HuH-7 (cell line): ENCODE measurements around the gene HCRTR1.

Experiments used
- DNase-seq: peaks from one replicate; pipeline ENCODE4 v3.0.0; 2011; ENCODE audit warnings: low spot score

HCRTR1 gene

DNA sequence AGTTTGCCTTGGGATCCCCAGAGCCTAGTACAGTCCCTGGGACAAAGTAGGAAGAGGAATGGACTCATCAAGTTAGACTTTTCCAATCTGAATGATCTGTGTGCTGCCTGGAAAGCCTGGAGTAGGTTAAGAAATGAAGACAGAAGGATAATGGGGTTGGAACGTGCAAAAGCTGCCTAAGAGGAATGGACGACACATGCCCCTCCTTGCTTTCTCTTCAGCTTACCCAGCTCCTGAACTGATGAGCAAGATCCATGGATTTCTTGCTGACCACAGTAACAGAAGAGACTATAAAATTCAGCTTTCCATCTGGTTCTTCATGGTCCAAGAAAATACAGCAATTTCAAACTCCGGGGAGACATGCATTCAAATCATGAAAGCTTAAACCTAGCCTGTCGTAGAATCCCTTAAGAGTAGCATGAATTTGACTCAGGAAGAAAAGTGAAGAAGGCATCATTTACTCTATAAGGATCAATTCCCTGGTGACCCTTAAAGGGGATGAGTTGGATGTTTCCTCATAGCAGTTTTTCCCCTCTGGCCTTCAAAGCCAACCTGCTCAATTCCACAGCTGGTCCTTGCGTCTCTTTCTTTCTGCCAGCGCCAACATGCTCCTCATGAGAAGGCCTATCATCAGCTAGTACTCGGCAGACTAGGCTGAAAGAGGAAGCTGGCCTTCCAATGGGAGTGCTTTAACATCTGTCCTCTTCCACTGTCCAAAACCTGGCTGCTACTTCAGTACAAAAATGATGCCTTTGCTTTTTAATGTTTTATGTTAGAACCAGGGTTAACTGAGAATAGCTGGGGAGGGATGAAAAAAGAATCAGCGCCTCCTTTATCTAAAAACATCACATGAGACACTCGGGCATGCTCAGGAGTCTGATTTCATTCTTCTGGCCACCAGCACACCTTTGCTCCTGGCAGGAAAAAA lies 32.9 kb downstream of the HCRTR1 start:
- DNase-seq, result no peak

DNA sequence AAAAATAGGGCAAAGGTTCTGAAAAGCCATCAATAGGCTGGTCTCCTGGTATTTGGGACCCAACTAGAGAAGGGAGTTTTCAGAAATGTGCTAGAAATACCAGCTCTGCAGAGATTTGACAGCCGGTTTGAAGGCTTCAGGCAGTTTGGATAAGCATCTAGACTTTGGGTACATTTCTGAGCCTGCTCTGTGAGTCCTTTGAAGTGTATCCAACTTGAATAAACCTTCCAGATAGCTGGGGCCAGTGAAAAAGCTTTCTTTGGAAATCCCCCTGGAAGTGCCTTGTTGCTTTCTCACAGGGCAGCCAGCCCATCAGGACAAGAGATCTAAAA lies 33.6 kb downstream of the HCRTR1 start:
- no peak for DNase-seq

DNA sequence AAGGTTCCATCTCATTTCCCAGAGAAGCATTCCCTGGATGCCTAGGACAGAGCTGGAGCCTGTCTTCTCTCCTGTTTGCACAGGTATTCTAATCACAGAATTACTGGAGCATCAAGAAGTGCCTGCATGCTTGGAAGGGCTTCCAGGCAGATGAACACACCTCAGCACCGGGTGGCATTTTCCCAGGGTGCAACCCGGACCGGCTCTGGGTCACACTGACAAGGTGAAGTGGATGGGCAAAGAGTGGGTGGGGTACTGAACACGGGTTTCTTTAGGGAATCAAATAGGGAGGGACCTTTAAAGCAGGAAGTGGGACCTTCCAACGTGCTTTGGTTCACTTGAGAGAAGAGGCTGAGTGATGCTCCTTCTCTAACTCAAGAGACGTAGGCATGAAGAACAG lies 34.3 kb downstream of the HCRTR1 start:
- no peak for DNase-seq

DNA sequence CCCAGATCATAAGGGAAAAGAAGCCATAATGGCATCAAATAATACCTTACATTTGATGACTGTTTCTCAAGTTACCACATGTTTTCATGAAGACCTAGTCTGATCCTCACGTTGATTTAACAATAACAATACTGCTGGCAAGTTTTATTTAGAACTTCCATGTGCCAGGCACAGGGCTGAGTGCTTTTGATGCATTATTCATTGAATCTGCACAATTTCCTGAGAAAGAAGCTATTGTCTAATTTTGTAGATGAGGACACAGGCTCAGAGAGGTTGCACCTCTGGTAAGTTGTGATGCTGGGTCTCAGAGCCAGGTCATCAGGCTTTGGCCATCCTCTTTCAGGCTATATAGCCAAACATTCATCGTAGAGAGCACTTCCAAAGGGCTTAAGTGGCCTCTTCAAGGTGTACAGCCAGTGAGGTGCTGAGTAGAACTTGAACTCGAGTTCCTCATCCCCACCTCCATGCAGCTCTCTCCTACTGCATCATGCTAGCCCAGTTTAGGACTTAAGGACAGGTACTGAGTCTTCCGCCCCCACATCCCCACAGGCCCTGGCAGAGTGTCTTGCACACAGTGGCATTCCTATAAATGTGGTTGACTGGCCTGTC lies 35.5 kb downstream of the HCRTR1 start:
- DNase-seq, result no peak

DNA sequence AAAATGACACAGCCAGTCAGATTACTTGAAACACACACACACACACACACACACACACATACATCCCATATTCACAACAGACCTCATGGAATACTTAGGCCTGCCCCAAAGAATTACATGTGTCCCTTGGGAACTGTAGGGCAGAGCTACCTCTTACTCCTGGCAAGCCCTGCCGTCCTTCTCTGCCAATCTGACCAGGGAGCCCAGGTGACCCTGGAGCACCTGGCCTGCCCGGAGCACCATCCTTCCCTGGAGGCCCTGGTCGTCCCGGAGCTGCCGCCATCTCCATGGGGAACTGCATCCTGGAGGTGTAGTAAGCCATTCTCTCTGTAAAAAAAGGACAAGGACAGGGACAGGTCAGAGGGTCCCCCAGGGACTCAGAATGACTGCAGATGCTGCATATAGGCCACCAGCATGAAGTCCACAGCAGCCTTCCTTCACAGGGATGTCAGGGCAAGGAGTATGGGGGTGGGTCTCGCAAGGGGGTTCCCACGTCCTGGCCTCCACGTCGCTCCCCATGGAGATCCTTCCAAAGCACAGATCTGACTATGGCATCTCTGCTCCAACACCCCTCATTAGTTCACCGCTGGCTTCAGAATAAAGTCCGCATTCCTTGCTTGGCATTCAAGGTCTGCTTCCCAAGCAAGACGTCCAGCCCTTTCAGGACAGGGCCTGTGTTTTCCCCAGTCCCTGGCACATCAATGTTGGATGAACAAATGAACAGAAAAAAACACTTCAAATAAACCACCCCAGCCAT lies 36.4 kb downstream of the HCRTR1 start:
- DNase-seq, result no peak

DNA sequence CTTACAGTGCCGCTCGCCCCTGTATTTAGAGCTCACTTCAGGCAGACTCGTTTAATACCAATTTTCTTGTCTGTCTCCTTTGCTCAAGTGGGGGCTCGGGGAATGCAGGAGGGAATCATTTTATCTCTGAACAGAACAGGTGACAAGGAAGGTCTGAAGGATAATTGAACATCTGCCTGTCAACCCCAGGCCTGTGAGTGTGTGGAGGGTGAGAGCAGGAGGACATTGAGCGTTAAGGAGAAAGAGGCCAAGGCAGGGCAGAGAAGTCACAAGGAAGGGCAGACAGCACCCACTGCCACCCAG lies 36.9 kb downstream of the HCRTR1 start:
- no peak for DNase-seq

DNA sequence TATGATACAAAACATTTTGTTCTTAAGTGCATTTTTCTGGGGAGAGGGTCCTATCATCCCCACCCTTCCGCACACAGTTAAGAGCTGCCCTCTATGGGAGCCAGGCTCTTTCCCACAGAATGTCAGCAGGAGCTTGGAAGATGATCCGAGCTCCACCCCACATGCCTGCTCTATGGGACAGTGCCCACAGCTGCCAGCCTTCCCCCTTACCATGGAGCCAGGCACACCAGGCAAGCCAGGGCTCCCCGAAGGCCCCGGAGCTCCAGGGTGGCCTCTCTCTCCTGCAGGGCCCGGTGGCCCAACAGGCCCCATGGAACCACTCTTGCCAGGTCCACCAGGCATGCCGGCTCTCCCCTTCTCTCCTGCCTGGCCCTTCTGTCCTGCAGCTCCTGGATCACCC lies 37.6 kb downstream of the HCRTR1 start:
- DNase-seq, result no peak

DNA sequence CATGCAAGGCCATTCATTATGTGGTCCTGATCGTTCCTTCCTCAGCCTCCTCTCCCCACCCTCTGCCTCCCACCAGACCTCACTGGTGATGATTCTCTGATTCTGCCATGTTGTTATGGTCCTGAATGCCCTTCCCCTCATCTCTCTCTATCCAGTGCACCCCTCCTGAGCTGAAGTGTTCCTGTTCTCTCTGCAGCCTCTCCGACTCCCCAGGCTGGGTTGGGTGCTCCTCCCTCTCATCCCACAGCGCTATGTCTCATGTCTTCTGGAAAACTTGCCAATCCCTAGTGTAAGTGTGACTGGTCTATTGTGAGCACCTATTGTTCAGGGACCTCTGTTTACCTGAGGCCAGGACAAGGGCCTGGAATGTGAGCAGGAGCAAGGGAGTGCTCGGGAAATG lies 38.3 kb downstream of the HCRTR1 start:
- DNase-seq, result no peak

DNA sequence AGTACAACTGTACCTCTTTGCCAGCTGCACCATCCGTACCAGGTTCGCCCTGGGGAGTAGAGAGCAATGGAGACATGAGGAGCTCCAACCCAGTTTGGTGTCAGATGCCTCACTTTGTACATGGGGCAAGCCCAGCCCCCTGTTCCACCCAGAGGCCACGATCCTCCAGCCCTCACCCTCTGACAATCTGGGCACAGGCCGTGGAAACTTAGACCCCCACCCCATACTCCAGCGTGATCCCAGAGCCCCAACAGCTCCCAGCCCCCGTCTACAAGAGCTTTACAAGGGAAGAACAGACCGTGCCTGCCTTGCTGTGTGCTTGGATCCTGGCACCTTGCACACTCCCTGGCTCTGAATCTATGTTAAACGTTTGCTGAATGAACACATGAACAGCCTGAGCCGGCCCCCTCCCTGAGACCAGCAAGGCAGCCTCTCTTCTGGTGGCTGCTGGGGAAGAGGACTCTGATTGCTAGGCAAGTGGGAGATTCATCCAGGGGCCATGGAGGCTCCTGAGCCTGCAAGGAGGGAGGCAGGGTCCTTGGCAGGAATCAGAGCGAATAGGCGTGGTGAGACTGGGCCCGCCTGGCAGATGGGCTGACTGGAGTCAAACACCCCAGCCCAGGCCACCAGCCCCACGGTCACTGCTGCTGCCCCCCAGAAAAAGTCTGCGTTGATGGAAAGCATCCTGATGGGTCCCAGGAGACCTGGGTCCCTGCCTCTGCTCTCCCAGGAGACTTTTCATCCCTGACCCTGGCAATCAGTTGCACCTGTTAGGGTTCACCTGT lies 39.7 kb downstream of the HCRTR1 start:
- DNase-seq, result no peak

DNA sequence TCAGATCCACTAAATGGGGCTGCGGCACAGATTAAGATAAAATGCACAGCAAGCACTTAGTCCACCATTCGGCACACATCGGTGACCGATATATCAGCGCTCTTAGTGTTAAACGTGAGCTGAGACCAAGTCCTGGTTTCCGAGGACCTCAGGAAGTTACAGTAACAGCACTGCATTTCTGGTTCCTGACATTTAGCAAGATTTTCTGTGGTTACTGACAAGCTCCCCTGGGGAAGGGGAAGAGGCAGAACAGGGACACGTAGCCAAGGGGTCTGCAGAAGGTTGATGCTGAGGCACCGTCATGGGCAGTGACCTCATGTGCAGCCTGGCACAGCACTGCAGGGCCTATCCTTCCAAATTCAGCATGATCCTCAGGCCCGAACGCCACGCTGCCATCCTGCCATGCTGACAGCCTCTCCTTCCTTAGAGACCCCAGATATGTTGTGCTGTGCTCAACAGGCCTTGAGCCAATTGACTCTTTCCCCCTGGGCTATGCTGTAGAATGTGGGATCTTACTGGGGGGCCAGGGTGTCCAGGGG lies 40.6 kb downstream of the HCRTR1 start:
- no peak for DNase-seq

DNA sequence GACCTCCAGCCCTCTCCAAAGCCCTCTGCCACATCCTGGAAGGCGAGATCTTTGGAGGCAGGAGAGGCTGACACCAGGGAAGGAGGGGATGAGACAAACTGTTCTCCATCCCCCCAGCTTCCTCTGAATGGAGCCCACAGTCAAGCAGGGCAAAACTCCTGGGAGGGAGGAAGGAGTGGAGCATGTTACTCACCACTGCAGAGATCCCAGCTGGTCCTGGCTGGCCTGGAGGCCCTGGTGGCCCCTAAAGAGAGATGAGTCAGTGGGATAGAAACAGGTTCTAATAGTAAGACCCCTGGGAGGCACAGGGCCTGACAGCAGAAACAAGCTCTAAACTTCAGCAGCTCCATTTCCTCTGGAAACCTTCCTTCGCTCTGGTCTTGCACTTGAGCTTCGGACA lies 41.2 kb downstream of the HCRTR1 start:
- no peak for DNase-seq

DNA sequence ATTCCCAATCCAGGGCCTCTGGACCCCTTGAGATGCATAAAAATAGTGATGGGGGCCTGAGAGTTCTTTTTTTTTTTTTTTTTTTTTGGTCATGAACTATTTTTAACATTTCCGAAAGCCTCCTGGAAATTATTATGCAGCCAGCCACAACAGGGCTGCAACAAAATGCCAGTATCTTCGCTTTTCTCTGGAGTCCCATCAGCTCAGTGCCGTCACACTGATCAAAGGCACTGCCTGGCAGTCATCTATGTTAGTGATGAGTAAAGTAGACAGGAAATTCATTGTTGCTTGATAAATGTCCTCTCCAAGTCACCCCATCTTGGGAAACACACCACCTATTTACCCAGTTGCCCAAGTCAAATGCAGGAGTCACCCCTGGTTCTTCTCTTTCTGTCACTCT lies 42.4 kb downstream of the HCRTR1 start:
- DNase-seq, result no peak

DNA sequence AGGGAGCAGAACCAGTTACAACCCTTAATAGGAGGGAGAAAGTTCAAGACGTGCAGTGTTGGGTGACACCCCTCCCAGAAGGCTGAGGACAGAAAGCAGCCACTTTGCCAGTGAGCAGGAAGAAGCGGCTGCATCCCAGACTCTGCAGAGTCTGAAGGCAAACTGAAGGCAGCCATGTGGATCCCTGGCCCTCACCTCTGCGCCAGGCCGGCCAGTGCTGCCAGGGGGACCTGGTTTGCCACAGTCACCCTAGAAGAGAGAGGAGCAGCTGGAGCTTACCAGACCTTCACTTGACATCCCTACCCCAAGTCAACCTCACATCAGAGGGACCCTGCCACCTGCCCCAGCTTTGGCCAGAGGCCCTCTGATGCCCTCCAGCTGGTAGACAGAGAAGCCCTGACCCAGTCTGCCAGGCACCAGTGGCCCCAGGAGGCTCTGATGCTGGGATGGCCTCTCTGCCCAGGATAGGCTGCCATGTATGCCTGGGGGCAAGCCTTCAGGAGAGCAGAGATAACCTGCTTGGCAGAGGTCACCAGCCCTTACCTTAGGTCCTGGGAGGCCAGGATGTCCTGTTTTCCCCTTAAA lies 43.5 kb downstream of the HCRTR1 start:
- DNase-seq, result no peak

DNA sequence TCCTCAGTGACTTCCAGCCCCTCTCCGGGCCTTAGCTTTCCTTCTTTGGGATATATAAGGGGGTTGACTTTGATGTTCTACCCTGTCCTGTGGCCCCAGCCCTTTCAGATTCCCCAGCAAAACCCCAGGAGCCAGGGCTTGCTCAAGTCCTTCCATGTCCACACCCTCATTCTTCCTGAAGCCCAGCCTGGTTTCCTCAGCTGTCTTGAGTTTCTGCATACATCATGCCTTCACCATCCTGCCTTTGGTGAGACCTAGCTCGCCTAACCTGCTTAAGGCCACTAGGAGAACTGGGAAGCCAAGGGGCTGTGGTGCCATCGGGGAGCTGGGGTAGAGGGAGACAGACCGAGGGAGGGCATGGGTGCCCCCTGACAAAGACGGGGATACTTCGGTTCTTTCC lies 44.4 kb downstream of the HCRTR1 start:
- DNase-seq, result no peak

DNA sequence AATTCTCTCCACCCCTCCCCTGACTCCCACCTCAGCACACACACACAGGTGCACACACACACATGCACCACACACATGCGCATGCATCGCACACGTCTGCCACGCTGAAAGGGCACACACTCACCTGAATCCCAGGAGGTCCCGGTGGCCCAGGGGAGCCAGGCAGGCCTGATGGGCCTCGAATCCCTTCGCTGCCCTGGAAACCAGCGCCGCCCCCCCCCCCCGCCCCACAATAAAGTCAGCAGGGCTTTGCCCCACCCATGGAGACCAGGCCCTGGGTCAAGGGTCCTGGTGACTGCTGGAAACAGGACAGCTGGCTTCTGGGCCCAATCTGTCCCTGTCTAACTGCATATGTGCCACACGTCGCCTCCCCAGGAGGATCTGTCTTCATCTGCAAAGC lies 45.0 kb downstream of the HCRTR1 start:
- no peak for DNase-seq

DNA sequence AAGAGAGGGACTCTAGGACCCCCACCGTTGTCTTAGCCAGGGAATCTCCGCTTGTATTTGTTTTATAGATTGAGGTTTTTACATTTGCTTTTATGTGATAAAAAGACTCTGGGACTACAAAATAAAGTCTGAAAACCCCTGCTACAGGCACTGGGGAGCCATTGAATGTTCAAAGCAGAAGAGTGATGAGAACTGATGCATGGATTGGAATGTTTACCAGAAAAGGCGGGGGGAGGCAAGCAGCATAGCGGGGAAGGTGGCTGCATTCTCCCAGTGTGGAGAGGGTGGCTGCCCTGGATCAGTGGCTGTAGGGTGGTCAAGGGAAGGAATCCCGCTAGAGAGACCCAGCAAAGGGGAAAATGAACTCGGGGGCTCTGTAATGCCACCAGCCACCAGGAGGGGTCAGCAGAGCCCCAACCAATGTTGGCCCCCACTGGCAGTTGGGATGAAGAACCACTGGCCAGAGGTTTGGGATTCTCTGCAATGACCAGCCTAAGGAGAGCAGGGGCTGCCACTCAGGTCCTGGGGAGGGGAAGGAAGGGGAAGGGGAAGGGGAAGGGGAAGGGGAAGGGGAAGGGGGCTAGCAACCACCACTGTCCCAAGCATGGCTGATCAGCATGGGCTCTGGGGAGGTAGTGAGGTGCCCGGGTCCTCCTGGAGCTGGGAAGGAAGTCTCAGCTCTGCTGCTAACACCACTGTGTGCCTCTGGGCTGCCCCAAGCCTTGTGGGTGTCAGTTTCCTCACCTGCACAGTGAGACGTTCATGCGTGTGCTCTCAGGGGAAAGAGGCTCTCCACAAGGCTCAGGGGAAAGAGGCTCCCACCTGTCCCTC lies 46.3 kb downstream of the HCRTR1 start:
- DNase-seq, result peak; percentile 90

DNA sequence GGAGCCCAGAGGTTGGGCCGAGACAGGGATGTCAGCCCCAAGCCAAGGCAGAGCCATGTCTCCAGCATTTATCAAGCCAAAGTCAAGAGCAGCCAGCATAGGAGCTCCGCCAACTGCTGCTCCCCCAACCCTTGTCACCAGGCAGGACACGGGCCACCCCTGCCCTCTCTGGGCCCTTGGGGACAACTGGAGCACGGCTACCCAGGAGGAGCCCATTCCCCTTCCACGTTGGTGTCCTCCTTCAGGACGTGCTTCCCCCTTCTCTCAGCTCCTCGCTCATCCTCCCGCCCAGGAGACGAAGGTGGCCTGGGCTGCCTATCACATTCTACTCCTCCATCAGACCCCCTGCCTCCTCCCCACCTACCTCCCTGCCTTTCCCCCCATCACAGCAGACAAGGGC lies 47.0 kb downstream of the HCRTR1 start:
- no peak for DNase-seq

DNA sequence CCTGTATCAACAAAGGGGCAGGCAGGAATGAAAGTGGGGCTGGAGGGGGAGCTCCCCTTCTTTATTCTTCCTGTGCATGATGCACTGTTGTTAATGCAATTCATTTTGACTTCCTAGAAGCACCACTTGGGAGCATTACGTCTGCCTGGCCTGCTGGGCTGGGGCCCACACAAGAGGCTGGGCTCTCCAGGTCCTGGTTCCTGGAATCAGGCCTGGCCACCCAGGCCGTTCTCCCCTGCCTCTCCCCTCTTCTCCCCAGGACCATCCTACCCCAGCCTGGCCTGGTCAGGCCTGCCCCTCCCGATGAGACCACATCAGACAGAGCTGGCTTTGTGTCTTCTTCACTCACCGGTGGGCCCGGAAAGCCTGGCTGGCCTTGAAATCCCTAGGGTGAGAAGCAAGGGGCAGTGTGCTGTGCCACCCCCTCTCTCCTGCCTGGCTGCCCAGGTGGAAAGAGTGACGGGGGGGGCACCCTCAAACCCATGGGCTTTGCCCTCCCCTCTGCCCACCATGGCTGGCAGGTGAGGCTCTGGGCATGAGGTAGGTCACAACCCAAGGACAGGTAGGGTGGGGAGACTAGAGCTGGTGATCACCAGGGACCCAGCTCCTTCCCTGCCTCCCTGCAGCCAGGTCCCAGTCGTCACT lies 47.9 kb downstream of the HCRTR1 start:
- DNase-seq, result no peak

DNA sequence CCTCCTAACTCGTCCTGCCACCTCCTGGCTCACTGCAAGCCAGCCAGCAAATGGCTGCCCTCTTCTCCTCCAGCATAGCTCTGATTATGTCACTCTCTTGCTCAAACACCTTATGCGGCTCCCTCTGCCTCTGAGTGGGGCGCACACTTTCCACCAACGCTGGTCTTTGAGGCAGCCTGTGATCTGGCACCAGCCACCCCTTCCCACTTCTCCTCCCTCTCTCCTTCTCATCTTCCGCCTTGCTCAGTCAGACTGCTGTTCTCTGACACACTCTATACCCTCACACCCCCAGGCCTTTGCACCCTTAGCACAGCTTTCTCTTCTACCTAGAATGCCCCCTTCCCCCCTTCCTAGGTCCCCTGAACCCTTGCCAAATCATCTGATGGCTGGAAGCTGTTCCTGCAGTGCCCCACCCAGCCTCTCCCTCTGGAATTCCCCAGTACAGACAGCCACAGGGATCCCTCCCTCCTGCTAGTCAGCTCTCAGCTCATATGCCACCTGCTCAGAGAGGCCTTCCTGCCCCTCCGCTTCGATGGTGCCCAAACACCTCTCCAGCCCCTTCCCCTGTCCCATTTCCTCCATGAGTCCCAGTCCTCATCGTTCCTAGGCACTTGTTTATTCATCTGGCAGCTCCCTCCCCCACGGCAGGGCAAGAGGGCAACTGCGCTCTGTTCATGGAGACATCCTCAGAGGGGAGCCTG lies 48.9 kb downstream of the HCRTR1 start:
- no peak for DNase-seq
